H1 (cell line): Measurements from ENCODE around the gene ETV1. TPM values are rescaled to one million over a fixed set of nuclear protein-coding genes. Genes with fewer than 3 reads are reported as not detected.

Source experiments
- CBX5 ChIP-seq: fragments of 300-800, 300-1000 bp; sonication (generic); IDR thresholded peaks from 2 replicates; pipeline ENCODE4 v1.7.1; 2016; ENCODE audit warnings: antibody characterized with exemption, low read length, low read depth
- CEBPB ChIP-seq: IDR thresholded peaks from 2 replicates; pipeline ENCODE4 v1.6.1; 2012; ENCODE audit warnings: low read depth, low read length
- CHD1 ChIP-seq: IDR thresholded peaks from 2 replicates; pipeline ENCODE4 v1.6.1; 2012; ENCODE audit warnings: low read depth, low read length, improper control_type of control experiment
- CREB1 ChIP-seq: IDR thresholded peaks from 2 replicates; pipeline ENCODE4 v1.6.1; 2012; ENCODE audit warnings: inconsistent platforms
- EGR1 ChIP-seq: IDR thresholded peaks from 2 replicates; pipeline ENCODE4 v1.6.1; 2011; ENCODE audit warnings: low read depth, low read length, borderline replicate concordance
- EZH2 ChIP-seq: fragments of 200-600 bp; sonication (generic); IDR thresholded peaks from 2 replicates; pipeline ENCODE4 v1.7.1; 2012; ENCODE audit warnings: low read depth, mild to moderate bottlenecking, moderate library complexity, low read length, inconsistent platforms; ENCODE audit not compliant: severe bottlenecking
- HDAC2 ChIP-seq, 2 experiments: fragments of 300-600 bp in 1 of 2; sonication (generic) in 1 of 2; IDR thresholded peaks; 2 replicates each; pipeline ENCODE4 v1.6.1; 2011 to 2012; ENCODE audit warnings: low read depth in 2 of 2, low read length in 2 of 2, mild to moderate bottlenecking in 2 of 2, moderate library complexity in 2 of 2, borderline replicate concordance in 1 of 2, inconsistent platforms in 1 of 2
- HDAC6 ChIP-seq: IDR thresholded peaks from one replicate; pipeline ENCODE4 v1.7.1; 2012; ENCODE audit warnings: low read depth, mild to moderate bottlenecking, inconsistent platforms, low read length, moderate library complexity
- JUN ChIP-seq: IDR thresholded peaks from 2 replicates; pipeline ENCODE4 v1.6.1; 2011; ENCODE audit warnings: low read depth, mild to moderate bottlenecking, improper control_type of control experiment, low read length
- JUND ChIP-seq: IDR thresholded peaks from 2 replicates; pipeline ENCODE4 v1.6.1; 2011; ENCODE audit warnings: mild to moderate bottlenecking, improper control_type of control experiment, low read length
- KDM4A ChIP-seq: IDR thresholded peaks from one replicate; pipeline ENCODE4 v1.7.1; 2012; ENCODE audit warnings: low read depth, mild to moderate bottlenecking, moderate library complexity, low read length, inconsistent platforms; ENCODE audit not compliant: severe bottlenecking
- MAFK ChIP-seq: IDR thresholded peaks from 2 replicates; pipeline ENCODE4 v1.6.1; 2012; ENCODE audit warnings: low read depth, mild to moderate bottlenecking, improper control_type of control experiment, low read length
- NANOG ChIP-seq: IDR thresholded peaks from 2 replicates; pipeline ENCODE4 v1.6.1; 2011; ENCODE audit warnings: low read length, low read depth, mild to moderate bottlenecking, inconsistent platforms; ENCODE audit not compliant: insufficient read depth, poor library complexity, severe bottlenecking
- RAD21 ChIP-seq, 2 experiments: IDR thresholded peaks in 1 of 2; conservative IDR thresholded peaks in 1 of 2; 2 replicates each; pipeline ENCODE4 v1.6.1; 2011; ENCODE audit warnings: low read depth in 2 of 2, low read length in 2 of 2, improper control_type of control experiment in 1 of 2, inconsistent platforms in 1 of 2, mild to moderate bottlenecking in 1 of 2, moderate library complexity in 1 of 2
- RFX5 ChIP-seq: IDR thresholded peaks from 2 replicates; pipeline ENCODE4 v1.6.1; 2011; ENCODE audit warnings: low read depth, low read length, improper control_type of control experiment, borderline replicate concordance
- RNF2 ChIP-seq: fragments of 200-900, 300-1000 bp; sonication (generic); IDR thresholded peaks from 2 replicates; pipeline ENCODE4 v1.7.1; 2016; ENCODE audit warnings: borderline replicate concordance, low read depth, mild to moderate bottlenecking, antibody characterized with exemption, low read length; ENCODE audit not compliant: poor library complexity, severe bottlenecking; ENCODE audit errors: missing control alignments
- RXRA ChIP-seq: IDR thresholded peaks from 2 replicates; pipeline ENCODE4 v1.6.1; 2011; ENCODE audit warnings: low read depth, mild to moderate bottlenecking, low read length, moderate library complexity; ENCODE audit not compliant: insufficient read depth
- SIRT6 ChIP-seq: IDR thresholded peaks from one replicate; pipeline ENCODE4 v1.7.1; 2012; ENCODE audit warnings: low read length, inconsistent platforms
- SIX5 ChIP-seq: IDR thresholded peaks from 2 replicates; pipeline ENCODE4 v1.6.1; 2011; ENCODE audit warnings: mild to moderate bottlenecking, low read depth, low read length
- SP4 ChIP-seq: IDR thresholded peaks from 2 replicates; pipeline ENCODE4 v1.6.1; 2012; ENCODE audit warnings: low read length, inconsistent platforms
- SRF ChIP-seq: IDR thresholded peaks from 2 replicates; pipeline ENCODE4 v1.6.1; 2011; ENCODE audit warnings: mild to moderate bottlenecking, low read depth, low read length, moderate library complexity
- SUZ12 ChIP-seq: fragments of 200-600 bp; sonication (generic); IDR thresholded peaks from 2 replicates; pipeline ENCODE4 v1.6.1; 2012; ENCODE audit warnings: mild to moderate bottlenecking, inconsistent platforms, low read length, moderate library complexity, mixed read lengths
- TCF12 ChIP-seq: IDR thresholded peaks from 2 replicates; pipeline ENCODE4 v1.6.1; 2011; ENCODE audit warnings: low read depth, mild to moderate bottlenecking, low read length
- TEAD4 ChIP-seq: IDR thresholded peaks from 2 replicates; pipeline ENCODE4 v1.6.1; 2012; ENCODE audit warnings: low read depth, low read length, inconsistent platforms, mixed read lengths
- polyA plus RNA-seq, 7 experiments: library from polyadenylated mRNA; depleted of rRNA in 3 of 7; stranded (reverse) in 5 of 7; unstranded in 2 of 7; fragments of >200 nt in 5 of 7; fragments of 200-250 nt in 2 of 7; gene quantifications; 1 replicate in 5 of 7; 2 replicates in 1 of 7; 4 replicates in 1 of 7; pipeline versions ENCODE4 v1.2.1 to v1.2.3, GENCODE V29; 2011 to 2013; ENCODE audit warnings: missing spikeins in 2 of 7, mixed read lengths in 2 of 7
- total RNA-seq: library from RNA; stranded (reverse); fragmentation: NEBNext Ultra II Directional; extraction: Animal tissue kit (Norgen Biotek cat#: 25700); gene quantifications from 2 replicates; pipeline ENCODE4 v1.2.1, GENCODE V29; 2021
- TF ChIP-seq, protein P1 (sequence below): IDR thresholded peaks from 2 replicates; pipeline ENCODE4 v1.6.1; 2012; ENCODE audit warnings: inconsistent platforms

The ETV1 gene
- total and polyA plus RNA-seq, 2 of the 8 experiments (the other 6 are each of a cell fraction or from before 2014, with no cell fraction given), result 58.3 to 91.2 TPM

DNA sequence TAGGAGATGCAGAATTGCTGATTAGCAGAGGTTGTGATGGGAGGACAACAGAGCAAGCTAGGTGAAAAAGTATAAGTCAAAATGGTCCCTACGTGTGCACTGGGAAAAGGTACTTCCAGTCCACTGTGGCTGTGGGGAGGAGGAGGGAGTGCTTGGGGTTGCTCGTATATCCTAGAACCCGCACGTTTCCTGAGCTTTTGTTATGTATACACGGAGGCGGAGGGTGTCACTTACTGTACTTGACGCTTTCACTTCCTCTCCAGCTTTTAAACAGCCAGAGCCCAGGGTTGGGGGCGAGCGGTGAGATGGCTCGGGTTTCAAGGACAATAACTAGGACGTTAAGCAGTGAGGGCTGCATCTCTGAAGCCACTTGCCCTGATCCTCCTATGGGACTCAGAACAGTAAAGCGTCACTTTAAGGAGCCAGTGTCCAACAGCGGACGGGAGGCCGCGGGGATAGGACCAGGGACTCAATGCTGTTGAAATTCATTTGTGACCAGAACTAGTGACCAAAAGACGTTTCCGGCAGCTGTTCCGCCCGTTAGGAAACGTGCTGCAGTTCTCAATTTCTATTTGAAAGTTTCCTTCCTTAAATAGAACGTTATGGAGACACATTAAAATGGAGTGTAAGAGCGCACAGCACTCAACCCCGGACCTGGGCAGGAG, 985 bp upstream of the ETV1 start (continued):
- TF ChIP-seq NANOG (no peak), SRF (no peak), JUN (no peak), CREB1 (peak; percentile 55), KDM4A (peak; percentile 7), RFX5 (no peak), SP4 (no peak), CHD1 (peak; percentile 55; the same call in 1 of the 2 replicates), JUND (no peak), MAFK (no peak), SIX5 (no peak), CBX5 (no peak), EZH2 (no peak), RAD21 (IDR thresholded peaks at IDR 0.05 in 1 of 2, conservative IDR thresholded peaks at IDR 0.05 in 1 of 2; ENCODE audit: low read depth in 2 of 2, low read length in 2 of 2) (no peak), RNF2 (no peak), TCF12 (no peak), TEAD4 (no peak), RXRA (no peak), SIRT6 (no peak), HDAC6 (no peak), CEBPB (no peak), EGR1 (no peak), SUZ12 (no peak), HDAC2 (IDR thresholded peaks at IDR 0.05; ENCODE audit: borderline replicate concordance in 1 of 2, low read depth in 2 of 2, low read length in 2 of 2) (no peak; a peak in 1 of 4 replicates)
- TF ChIP-seq, protein P1, sequence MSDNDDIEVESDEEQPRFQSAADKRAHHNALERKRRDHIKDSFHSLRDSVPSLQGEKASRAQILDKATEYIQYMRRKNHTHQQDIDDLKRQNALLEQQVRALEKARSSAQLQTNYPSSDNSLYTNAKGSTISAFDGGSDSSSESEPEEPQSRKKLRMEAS, result no peak; the same call in 1 of the 2 replicates
